Activated naive CD8-positive, alpha-beta T cell treated with anti-CD3 and anti-CD28 coated beads for 36 hours (primary cell): ENCODE measurements around the gene HS1BP3. TPM values are rescaled to one million over a fixed set of nuclear protein-coding genes. Genes with fewer than 3 reads are reported as not detected.

Experiments used
- DNase-seq: peaks from one replicate; pipeline ENCODE4 v3.0.0; 2021
- H3K27ac Mint-ChIP-seq: one replicate; pipeline ENCODE4 v1.8.0; 2022; ENCODE audit warnings: mild to moderate bottlenecking, moderate library complexity, mixed read lengths
- H3K27me3 Mint-ChIP-seq: one replicate; pipeline ENCODE4 v1.8.0; 2022; ENCODE audit warnings: mild to moderate bottlenecking, mixed read lengths
- H3K36me3 Mint-ChIP-seq: one replicate; pipeline ENCODE4 v1.8.0; 2021; ENCODE audit warnings: mild to moderate bottlenecking, mixed read lengths
- H3K4me1 Mint-ChIP-seq: one replicate; pipeline ENCODE4 v1.8.0; 2021; ENCODE audit warnings: mixed read lengths
- H3K4me3 Mint-ChIP-seq: one replicate; pipeline ENCODE4 v1.8.0; 2022; ENCODE audit warnings: mild to moderate bottlenecking, moderate library complexity, mixed read lengths
- H3K9me3 Mint-ChIP-seq: one replicate; pipeline ENCODE4 v1.8.0; 2022; ENCODE audit warnings: mixed read lengths
- total RNA-seq, 2 experiments: library from RNA; stranded (reverse); gene quantifications; one replicate each; pipeline ENCODE4 v1.2.3, GENCODE V29; 2021

Gene HS1BP3
- total RNA-seq, 2 experiments from 2014 or later: 5.9 to 6.0 TPM

DNA sequence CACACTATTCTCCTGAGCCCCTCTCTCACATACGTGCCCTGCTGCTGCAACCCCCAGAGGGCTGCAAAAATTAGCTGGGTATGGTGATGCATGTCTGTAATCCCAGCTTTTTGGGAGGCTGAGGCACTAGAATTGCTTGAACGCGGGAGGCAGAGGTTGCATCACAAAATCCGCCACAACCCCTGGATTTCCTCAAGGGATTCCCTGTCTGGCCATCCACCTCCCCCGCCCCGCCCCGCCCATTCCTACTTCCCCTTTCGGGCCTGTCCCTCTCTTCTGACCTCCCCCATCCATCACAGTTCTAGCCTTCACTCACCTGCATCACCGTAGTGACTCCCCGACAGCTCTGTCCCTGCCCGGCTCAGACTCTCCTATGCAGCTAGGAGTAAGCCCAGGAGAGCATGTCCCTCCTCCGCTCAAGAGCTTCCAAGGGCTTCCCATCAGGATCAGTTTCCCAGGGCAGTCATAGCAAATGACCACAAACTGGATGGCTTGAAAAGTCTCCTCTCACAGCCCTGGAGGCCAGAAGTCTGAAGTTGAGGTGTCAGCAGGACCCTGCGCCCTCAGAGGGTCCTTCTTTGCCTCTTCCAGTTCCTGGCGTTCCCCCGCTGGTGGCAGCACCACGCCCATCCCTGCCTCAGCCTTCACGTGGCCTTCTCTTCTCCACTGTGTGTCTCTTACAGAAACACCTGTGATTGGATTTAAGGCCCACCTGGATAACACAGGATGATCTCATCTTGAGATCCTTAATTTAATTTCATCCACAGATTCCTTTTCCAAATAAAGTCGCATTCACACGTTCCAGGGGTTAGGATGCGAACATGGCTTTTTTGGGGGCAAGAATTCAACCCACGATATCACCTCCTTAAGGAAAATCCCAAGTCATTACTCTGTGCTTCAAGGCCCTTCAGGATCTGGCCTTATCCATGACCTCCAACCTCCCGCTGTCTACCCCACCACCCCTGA lies 58.5 kb downstream of the HS1BP3 start:
- no peak overlapping the region for H3K27ac Mint-ChIP-seq
- no peaks in the 10 kb centered on the region for H3K9me3 Mint-ChIP-seq
- no peak for DNase-seq
- no peak overlapping the region for H3K4me3 Mint-ChIP-seq
- peaks cover 8% of the 10 kb centered on the region for H3K4me1 Mint-ChIP-seq
- no peaks in the 10 kb centered on the region for H3K27me3 Mint-ChIP-seq
- no peaks in the 10 kb centered on the region for H3K36me3 Mint-ChIP-seq

DNA sequence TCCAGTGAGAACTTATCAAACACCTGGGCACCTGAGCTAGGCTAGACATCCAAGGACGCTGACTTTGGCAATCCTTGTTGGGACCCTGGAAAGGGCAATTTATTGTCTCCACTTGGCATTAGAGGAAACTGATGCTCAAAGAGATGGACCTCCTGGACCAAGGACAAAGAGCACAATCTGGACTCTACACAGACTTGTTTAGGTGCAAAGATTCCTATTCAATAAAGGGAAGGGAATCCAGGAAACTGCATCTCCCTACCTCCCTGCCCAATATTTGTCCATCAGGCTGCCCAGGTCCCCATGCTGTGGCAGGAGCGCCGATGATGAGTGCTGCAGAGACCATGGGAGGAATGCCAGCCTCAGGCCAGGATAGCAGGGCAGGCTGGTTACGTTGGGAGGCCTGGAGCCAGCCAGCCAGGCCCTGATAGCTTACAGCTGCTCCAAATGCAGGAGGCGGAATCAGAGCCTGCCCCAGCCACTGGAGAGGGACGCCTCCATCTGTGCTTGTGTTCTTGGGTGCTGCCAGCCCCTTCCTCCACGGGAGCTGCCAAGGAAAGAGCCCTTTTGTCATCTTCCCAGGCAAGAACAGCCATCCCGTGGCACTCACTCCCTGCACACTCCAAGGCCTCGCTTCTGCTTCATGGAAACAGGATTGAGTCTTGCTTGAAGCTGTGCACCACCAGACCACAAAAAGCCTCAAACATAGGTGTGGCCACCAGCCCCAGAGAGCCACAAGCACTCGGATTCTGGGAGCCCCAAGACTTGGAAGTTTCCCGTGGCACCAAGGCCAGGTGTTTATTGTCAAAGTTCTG lies 60.0 kb downstream of the HS1BP3 start:
- Mint-ChIP-seq H3K27ac (no peak overlapping the region), H3K36me3 (no peaks in the 10 kb centered on the region)

DNA sequence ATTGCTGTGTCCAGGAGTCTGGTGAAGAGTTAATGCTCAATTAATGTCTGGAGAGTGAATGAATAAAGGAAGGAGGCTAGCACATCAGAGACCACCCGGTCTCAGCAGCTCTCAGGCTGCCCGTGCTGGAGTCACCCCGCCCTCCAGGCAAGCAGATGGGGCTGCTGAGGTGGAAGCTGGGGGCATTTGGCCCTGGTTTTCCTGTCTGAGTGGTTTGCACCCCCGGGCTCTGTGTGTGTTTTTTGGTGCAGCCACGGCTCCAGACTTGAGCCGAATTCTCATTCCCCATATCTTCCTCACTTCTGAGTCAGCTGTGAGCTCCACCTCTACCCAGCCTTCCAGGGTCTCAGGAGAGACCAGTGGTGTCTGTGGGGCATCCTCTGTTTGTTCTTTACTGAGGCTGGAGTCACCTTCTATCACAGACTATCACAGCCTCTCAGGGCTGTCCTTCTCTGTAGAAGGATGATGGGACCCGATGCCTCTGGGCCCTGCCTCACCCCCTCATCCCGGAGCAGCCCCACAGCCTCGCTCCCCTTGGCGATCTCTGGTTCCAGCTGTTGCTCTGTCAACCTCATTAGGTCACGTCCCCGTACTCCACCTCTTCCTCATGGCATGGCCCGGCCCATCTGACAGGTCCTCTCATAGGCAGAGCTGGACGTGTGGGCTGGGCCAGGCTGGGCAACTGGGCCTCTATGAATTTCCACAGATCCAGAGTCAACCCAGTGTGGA lies 60.8 kb downstream of the HS1BP3 start:
- H3K4me1 Mint-ChIP-seq: no peaks in the 10 kb centered on the region
- DNase-seq: no peak

More for the DNA sequence above, 60.0 kb downstream of the HS1BP3 start:
- H3K4me3 Mint-ChIP-seq: no peak overlapping the region
- no peaks in the 10 kb centered on the region for H3K9me3 Mint-ChIP-seq
- no peaks in the 10 kb centered on the region for H3K27me3 Mint-ChIP-seq
- peaks cover 6% of the 10 kb centered on the region for H3K4me1 Mint-ChIP-seq
- no peak for DNase-seq

DNA sequence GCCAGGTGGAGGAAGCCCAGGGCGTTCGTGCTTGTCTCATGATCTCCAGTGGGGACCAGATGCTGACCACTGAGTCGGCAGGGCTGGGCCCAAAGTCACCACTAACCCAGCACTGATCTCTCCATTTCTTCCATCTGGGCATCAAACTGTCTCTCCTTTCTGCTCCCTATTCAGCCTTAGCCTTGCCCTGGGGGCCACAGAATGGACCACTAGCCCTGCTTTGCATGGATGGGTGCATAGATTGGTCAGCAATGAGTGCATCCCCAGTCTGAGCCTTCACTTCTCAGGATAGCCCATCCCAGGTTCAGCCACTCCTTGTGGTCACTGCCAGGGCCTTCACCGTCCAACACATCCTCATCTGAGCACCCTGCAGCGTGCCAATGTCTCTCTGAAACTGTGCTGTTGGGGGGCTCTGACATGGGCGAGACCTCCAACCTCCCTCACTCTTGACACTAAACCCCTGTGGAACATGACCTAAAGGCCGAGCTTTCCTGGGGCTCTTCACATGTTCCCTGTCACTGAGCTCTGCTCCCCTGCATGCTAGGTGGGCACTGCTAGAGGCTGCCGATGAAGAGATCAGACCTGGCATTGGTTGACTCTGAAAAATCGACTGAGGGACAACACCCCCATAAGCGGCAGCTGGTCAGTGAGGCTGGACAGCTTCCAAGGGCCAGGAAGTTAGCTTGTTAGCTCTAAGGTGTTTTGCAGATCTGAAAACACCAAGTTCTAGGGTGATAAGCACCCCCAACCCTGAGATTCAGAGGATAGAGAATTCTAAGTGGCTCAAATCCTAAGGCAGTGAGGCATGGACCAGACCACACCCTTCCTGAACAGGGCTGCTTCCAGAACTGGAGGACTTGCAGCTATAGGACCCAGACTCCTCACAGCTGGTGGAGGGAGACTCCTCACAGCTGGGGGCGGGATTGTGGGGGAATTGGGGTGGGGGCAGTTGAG lies 61.7 kb downstream of the HS1BP3 start:
- no peaks in the 10 kb centered on the region for H3K36me3 Mint-ChIP-seq
- H3K9me3 Mint-ChIP-seq: no peaks in the 10 kb centered on the region
- H3K4me3 Mint-ChIP-seq: no peak overlapping the region
- no peak overlapping the region for H3K27ac Mint-ChIP-seq
- H3K4me1 Mint-ChIP-seq: no peaks in the 10 kb centered on the region
- DNase-seq: no peak
- no peaks in the 10 kb centered on the region for H3K27me3 Mint-ChIP-seq

More for the DNA sequence above, 60.8 kb downstream of the HS1BP3 start:
- H3K9me3 Mint-ChIP-seq: no peaks in the 10 kb centered on the region
- no peak overlapping the region for H3K27ac Mint-ChIP-seq
- H3K4me3 Mint-ChIP-seq: no peak overlapping the region
- no peaks in the 10 kb centered on the region for H3K27me3 Mint-ChIP-seq
- H3K36me3 Mint-ChIP-seq: no peaks in the 10 kb centered on the region

DNA sequence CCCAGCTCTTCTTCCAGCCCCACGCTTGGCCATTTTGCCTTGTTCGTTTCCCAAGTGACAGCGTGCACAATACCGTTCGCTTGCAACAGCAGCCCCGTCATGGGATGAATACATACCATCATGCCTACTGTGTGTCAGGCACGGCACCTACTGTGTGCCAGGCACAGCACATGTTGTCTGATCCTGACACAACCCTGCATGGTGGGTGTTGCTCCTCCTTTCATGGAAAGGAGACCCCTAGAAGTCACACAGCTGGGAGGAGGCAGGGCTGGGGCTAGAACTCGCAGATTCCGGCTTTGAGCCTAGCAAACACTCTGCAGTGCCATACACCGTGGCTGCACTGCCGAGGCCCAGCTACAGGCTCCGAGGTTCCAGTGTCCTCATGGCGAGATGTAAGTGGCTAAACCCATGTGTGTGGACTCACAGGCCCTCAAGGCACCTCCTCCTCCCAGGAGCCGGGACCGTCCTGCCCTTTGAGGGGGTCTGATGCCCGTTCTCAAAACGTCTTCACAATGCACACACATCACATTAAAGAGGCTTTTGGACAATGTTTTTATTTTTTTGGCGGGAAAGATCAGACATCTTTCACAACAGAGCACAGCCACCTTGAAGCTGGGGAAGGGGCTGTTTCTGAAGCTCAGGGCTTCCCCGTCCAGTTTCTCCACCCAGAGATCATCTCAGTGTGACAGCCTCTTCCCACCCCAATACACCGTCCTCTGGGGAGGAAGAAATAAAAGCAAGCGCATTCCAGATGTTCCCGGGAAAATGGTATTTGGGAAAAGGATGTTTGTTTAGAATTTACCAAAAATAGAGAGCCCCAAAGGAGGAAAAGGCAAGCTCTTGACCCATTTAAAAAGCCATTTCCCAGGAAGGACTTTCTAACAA lies 64.9 kb downstream of the HS1BP3 start:
- no peaks in the 10 kb centered on the region for H3K36me3 Mint-ChIP-seq
- no peak overlapping the region for H3K27ac Mint-ChIP-seq
- DNase-seq: no peak
- H3K27me3 Mint-ChIP-seq: no peaks in the 10 kb centered on the region
- no peaks in the 10 kb centered on the region for H3K4me1 Mint-ChIP-seq
- H3K9me3 Mint-ChIP-seq: no peaks in the 10 kb centered on the region
- no peak overlapping the region for H3K4me3 Mint-ChIP-seq

DNA sequence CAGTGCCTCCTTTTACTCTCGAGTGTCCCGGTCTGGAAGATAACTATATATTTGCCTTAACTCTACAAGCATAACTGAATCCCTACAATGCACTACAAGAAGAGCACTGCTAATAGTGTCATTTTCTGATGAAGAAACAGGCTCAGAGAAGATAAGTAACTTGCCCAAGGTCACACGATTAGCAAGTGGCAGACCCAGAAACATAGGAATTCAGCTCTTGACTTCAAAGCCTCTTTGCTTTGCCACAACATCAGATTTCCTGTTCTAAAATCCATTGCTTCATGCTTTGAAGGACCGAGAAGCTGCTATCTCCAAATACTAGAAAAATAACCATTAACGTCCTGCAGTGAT lies 65.6 kb downstream of the HS1BP3 start:
- DNase-seq: no peak
- H3K4me3 Mint-ChIP-seq: no peak overlapping the region
- H3K36me3 Mint-ChIP-seq: no peaks in the 10 kb centered on the region
- no peaks in the 10 kb centered on the region for H3K4me1 Mint-ChIP-seq
- no peak overlapping the region for H3K27ac Mint-ChIP-seq
- H3K27me3 Mint-ChIP-seq: no peaks in the 10 kb centered on the region
- H3K9me3 Mint-ChIP-seq: no peaks in the 10 kb centered on the region

DNA sequence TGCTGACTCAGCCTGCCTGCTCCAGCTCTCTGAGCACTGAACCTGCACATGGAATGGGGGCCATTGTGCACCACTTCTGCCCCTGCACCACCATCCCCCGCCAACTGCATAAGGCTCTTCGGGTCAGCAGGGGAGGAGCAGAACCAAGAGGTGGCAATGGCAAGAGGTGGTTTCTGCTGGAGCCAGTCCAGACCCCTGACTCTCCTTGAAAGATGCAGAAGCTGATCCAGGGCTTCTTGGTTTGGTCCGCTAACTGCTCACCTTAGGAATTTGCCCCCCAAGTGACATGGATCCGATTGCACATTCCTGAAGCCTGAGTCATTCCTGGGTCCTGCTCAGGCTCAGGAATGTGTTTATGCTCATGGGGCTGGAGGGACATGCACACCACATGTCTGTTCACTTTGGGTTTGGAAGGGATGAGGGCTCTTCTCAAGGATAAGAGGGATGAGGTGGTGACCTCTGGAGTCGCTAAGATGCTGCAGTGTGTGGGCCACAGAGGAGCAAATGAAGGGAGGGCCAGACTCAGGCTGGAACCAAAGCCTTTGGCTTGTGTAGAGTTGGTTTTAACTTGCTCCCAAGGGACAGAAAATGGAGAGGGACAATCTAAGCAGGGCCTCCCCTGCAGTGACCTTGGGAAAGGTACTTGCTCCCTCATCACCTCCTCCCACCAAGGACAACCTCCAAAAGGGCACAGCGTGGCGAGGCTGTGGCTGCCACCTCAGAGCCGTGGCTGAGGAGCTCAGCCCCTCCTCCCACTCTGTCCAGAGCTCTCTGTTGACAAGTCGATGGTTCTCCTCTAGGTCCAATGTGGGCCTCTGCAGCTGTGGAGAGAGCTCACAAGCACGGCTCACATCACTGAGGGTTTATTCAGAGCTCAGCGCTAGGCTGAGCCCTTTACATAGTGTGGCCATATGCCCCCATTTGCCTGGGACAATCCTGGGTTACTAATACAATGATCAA lies 66.2 kb downstream of the HS1BP3 start:
- Mint-ChIP-seq H3K36me3 (no peaks in the 10 kb centered on the region), H3K4me3 (no peak overlapping the region)

DNA sequence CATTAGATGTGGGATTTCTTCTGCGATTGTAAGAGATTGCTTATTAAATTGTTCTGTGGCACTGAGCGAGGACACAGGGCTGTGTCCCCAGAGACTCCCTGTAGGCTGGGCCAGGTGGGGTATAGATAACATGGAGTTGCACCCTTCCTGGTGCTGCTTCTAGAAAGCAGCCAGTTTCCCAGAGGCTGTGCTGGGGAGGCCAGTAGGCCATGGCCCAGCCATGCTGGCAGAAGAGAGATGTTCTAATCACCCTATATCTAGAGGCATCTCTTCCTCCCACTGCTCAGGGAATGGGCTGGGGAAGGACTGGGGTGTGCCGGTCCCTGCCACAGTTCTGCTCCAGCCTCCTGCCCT lies 66.9 kb downstream of the HS1BP3 start:
- Mint-ChIP-seq H3K4me1 (no peaks in the 10 kb centered on the region), H3K4me3 (no peak overlapping the region), H3K27me3 (no peaks in the 10 kb centered on the region), H3K36me3 (no peaks in the 10 kb centered on the region), H3K27ac (no peak overlapping the region), H3K9me3 (no peaks in the 10 kb centered on the region)
- no peak for DNase-seq

More for the DNA sequence above, 66.2 kb downstream of the HS1BP3 start:
- DNase-seq: no peak
- Mint-ChIP-seq H3K9me3 (no peaks in the 10 kb centered on the region), H3K4me1 (no peaks in the 10 kb centered on the region), H3K27ac (no peak overlapping the region), H3K27me3 (no peaks in the 10 kb centered on the region)

DNA sequence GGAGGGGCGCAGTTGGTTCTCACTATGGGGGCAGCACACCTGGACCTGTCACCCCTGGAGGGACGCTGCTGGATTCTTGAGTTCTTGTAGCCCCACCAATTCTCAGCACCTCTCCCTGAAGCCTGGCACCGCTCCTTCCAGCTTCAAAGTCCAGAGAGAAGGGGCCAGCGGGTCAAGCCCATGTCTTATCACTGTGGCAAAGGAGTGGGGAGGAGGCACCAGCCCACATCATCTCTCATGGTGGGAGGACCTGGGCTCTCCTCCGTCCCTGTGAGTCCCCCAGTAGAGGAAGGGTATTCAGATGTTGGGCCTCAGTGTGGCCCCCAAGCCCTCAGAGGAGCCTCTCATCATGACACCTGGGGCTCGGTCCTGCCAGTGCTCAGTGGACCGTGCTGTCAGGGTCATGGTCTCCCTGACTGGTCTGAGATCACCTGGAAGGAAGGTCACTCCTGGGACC lies 67.4 kb downstream of the HS1BP3 start:
- Mint-ChIP-seq H3K9me3 (no peaks in the 10 kb centered on the region), H3K4me1 (no peaks in the 10 kb centered on the region), H3K4me3 (no peak overlapping the region), H3K27ac (no peak overlapping the region), H3K36me3 (no peaks in the 10 kb centered on the region), H3K27me3 (no peaks in the 10 kb centered on the region)
- DNase-seq: no peak

DNA sequence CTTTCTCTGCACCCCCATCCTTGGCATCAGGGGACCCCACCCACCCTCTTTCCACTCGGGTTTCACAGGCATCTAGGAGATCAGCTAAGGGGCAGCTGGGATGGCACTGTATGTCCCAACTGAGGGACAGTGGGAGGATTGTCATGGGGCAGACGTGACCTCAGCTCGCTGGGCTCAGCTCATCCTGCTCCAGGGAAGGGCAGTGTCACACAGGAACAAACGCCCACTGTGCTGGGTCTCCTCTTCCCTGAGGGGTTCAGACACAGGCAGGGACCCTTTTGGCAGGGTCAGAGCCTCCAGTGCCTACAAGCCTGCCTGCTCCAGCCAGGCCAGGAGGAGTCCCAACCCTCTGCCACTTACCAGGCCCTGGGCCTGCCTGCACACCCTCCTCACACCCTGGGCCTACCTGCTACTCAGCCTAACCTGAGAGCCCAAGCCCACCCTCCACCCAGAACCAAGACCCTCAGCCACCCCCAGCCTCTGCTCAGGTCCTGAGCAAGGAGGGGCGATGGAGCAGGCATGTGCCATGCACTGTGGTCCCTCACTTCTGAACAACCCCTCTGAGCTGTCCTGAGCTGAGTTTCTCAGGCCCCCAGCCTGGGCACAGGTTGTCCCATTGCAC lies 68.2 kb downstream of the HS1BP3 start:
- Mint-ChIP-seq H3K27ac (no peak overlapping the region), H3K9me3 (no peaks in the 10 kb centered on the region), H3K4me3 (no peak overlapping the region), H3K36me3 (no peaks in the 10 kb centered on the region), H3K27me3 (no peaks in the 10 kb centered on the region), H3K4me1 (no peaks in the 10 kb centered on the region)
- no peak for DNase-seq

DNA sequence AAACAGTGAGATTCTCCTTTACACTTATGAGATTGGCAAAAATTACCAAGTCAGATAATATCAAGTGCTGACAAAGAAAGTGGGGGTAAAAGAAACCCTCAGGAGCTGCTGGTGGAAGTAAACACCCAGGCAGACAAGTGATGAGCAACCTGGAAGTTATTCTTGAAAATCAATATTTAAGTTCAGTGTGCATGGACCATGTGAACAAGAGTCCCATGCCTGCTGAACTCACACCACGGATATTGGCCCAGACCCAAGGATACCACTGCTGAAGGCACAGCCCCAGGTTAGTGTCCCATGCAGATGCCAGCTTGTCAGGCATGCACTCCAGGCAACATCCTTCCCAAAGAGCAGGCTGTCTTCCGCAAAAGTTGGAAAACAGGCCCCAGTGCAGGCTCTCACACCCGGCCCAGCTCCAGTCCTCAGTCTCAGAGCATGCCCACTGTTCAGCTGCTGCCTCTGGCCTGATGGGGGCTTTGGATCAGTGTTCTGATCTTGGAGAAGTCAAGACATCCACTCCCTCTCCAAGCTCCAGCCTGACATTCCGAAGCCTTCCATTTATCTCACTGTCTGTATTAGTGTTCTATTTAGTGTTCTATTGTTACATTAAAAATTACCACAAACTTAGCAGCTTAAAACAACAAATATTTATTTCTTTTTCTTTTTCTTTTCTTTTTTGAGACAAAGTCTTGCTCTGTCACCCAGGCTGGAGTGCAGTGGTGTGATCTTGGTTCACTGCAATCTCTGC lies 70.0 kb downstream of the HS1BP3 start:
- no peaks in the 10 kb centered on the region for H3K9me3 Mint-ChIP-seq
- peaks cover 4% of the 10 kb centered on the region for H3K36me3 Mint-ChIP-seq
- H3K27ac Mint-ChIP-seq: no peak overlapping the region
- no peak overlapping the region for H3K4me3 Mint-ChIP-seq
- peaks cover 12% of the 10 kb centered on the region for H3K4me1 Mint-ChIP-seq
- H3K27me3 Mint-ChIP-seq: no peaks in the 10 kb centered on the region
- DNase-seq: no peak

DNA sequence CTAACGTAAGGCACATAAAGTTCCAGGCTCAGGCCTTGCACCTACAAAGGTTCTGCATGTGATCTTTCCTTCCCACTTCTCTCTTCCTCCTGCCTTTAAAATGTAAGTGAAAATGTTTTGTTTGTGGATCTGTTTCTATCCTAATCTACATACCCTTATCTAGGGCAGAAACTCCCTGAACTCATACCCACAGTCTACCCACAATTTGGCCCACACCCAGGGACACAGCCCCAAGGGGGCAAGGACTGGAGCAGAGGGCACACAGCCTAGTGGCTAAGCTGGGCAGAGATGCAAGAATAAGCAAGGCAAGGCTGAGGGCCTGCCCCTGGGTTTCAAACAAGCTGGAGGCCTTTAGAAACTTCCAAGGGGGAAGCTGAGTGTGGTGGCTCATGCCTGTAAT lies 71.0 kb downstream of the HS1BP3 start:
- no peaks in the 10 kb centered on the region for H3K9me3 Mint-ChIP-seq
- H3K27ac Mint-ChIP-seq: no peak overlapping the region
- H3K4me3 Mint-ChIP-seq: no peak overlapping the region
- H3K27me3 Mint-ChIP-seq: no peaks in the 10 kb centered on the region
- H3K4me1 Mint-ChIP-seq: peaks cover 12% of the 10 kb centered on the region
- H3K36me3 Mint-ChIP-seq: peaks cover 4% of the 10 kb centered on the region
- no peak for DNase-seq
